ENCODE data around the gene CSMD2.

GRCh38 chr1:33802268-33802667 lies 362.8 kb downstream of the CSMD2 start:
- TF ChIP-seq, protein P1, sequence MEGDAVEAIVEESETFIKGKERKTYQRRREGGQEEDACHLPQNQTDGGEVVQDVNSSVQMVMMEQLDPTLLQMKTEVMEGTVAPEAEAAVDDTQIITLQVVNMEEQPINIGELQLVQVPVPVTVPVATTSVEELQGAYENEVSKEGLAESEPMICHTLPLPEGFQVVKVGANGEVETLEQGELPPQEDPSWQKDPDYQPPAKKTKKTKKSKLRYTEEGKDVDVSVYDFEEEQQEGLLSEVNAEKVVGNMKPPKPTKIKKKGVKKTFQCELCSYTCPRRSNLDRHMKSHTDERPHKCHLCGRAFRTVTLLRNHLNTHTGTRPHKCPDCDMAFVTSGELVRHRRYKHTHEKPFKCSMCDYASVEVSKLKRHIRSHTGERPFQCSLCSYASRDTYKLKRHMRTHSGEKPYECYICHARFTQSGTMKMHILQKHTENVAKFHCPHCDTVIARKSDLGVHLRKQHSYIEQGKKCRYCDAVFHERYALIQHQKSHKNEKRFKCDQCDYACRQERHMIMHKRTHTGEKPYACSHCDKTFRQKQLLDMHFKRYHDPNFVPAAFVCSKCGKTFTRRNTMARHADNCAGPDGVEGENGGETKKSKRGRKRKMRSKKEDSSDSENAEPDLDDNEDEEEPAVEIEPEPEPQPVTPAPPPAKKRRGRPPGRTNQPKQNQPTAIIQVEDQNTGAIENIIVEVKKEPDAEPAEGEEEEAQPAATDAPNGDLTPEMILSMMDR (IDR thresholded peaks at IDR 0.05): no peak
- TF ChIP-seq POLR2A (IDR thresholded peaks at IDR 0.05): no peak
